ENCODE measurements around the gene SCN7A.
"Not testable (repeated sequence)": the region's sequence is repeated elsewhere in the genome, so short reads cannot be mapped to it uniquely, and the experiment has no call there.

SCN7A gene

DNA sequence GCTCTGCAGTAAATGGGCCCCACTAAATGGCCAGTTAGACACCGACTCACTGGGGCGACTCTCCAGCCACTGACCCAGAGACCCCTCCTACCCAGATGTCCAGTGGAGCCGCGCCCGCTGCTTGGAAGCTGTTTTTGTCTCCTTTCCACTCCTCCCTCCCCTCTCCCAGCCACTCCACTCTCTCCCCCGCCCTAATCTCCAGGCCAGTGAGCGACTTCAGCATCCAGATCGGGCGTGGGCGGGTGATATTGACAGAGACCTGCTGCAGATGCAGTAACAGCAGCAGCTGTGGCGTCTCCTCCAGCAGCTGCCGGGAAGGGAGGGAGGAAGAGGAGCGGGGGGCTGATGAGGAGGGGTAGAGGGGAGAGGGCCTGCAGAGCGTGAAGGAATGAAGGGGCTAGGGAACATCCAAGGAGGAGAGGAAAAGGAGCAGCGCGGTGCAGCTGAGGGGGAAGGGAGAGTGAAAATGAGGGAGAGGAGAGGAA lies at the start of gene SCN7A:
SCN7A (minus strand) TSS at position 110 of the 485 bp plus-strand sequence. CDS start 16,553 bp downstream, outside the sequence.
- no peak for DNase-seq (ENCODE audit: low read depth in 2 of 2)

DNA sequence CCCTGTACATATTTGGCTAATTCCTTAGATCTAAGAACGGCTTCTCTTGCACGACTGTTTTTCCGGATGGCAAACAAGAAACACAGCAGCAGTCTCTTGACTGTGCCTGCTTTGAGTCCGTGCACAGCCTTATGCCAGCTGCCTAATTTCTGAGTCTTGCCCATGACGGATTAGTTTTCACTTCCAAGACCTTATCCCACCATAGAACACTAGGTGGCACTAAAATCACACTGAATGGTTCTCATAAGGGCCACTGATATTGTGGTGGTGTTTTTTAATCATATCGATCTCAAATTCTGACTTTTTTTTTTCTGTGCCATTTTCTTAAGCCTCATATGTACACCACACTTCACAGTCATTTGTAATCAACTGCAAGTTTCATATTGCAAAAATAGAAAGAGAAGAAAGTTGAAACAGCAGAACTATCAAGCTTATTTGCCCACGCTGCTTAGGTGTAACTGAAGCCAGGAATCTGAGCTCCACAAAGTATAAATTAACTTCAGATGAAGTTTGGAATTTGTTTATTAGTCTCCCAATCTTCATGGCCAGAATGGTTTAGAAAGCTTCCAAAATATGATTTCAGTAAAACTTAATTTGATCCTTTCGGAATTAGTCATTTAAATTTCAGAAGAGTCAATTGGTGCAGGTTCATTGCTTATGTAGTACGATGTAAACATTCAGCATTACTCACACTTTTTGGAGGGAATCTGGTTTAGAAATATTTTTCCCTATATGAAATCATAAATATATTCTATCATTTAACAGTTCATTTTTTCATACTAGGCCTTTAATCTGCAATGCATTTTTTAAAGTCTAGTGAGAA lies 45.5 kb upstream of the SCN7A start:
- DNase-seq (ENCODE audit: low read depth in 2 of 2), result no peak

DNA sequence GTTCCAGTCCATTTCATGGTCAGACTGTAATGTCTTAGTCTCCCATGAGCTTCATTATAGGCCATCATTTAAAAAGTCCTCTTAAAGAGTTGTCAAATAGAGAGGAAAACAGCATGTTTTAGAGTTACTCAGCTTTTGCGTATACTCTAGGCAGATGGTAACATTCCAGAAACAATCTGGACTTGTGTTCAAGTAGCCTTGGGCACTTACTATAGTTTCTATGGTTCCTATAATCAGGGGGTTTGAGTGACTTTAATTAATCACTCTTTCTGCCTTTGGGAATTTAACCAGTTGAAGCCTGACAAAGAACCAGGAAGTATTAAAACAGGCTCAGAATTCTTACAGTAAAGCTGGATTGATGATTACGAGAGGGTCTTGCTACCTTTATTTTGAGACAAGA lies 42.1 kb upstream of the SCN7A start:
- no peak for DNase-seq (ENCODE audit: low read depth in 2 of 2)

DNA sequence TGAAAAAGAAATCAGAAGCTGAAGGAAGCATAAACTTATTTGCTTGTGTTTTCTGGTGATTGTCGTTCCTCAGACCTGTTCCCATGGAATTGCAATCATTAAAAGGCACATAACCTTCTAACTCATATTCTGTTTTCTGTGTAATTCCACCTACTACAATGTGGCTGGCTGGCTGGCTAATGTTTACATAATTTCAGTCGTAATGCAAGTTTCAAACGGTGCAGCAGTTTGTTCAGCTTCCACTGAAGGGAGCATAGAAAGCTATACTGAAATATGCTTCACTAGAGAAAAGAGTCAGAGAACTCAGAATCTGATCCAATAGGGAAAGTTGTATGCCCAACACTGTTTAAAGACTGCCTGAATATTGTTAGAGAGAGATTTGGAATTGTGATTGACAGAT lies 27.1 kb upstream of the SCN7A start:
- DNase-seq (ENCODE audit: low read depth in 2 of 2), result no peak

DNA sequence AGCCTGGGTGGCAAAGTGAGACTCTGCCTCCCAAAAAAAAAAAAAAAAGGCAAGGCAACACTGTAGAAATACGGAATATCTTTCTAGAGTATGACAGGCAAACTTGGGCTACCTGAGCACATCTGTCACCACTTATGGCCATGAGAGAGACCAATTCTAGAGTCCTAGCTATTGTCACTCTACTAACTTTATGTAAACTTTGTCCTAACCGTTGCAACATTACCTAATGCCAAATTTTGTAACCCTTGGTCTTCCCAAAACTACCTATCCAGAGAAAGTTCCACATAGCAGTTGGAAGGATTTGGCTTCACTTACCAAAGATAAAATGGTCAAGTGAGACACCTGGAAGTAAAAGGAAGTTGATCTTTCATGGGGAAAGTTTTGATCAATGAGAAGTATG lies 26.6 kb upstream of the SCN7A start:
- no peak for DNase-seq (ENCODE audit: low read depth in 2 of 2)

DNA sequence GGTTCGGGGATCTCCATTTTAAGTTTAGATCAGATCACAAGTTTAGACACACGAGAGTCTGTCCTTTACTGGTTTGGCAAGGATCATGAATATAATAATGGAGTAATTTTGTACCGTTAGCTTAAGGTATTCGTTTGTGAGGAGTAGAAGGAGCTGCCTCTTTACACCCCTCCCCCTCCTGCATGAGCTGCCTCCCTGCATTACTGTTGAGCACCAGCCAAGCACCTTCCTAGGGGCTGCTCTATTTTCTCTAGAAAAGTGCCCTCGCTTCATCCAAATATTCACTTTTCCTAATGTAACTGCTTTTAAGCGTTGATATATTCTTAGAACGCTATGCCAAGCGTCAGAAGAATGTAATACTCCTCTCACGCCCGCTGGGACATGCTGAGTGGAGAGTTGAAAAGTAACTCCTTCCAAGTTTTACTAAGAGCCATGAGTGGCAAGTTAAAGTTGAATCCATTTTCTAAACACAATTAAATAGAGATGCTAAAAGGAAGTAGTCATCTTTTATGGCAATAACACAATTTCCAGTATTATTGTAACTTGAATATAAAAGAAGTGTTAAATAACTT lies 25.4 kb upstream of the SCN7A start:
- no peak for DNase-seq (ENCODE audit: low read depth in 2 of 2)

DNA sequence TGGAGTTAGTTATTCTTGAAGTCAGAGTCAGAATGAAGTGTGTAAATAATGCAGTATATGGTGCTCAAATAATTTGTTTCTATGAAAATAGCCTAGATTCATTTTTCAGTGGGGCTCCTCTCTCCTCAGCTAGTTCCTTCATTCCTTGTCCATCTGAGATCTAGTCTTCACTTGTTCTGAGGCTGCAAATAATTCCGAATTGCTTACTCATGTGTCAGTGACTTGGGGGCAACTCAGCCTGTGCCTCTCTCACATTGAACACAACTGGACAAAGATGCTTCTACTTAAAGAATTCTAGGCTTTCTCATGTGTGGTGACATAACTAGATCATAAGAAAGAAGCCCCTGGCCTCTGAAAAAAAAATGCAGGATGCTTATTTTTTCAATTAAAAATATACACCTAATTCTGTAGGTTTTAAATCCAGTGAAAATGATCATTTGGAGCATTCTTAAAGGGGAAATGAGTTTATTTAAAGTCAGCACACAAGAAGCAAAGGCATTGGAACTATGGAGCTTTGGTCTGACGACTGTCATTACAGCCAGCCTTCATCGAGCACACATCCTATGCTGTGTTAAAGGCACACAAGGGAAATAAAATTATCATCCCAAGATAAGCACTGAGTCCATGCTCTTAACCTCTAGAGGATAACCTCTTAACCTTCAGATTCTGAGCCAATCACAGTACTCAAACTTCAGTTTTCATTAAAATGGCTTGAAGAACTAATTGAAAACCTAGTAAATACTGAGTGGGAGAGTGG lies 24.8 kb upstream of the SCN7A start:
- DNase-seq (ENCODE audit: low read depth in 2 of 2), result no peak

DNA sequence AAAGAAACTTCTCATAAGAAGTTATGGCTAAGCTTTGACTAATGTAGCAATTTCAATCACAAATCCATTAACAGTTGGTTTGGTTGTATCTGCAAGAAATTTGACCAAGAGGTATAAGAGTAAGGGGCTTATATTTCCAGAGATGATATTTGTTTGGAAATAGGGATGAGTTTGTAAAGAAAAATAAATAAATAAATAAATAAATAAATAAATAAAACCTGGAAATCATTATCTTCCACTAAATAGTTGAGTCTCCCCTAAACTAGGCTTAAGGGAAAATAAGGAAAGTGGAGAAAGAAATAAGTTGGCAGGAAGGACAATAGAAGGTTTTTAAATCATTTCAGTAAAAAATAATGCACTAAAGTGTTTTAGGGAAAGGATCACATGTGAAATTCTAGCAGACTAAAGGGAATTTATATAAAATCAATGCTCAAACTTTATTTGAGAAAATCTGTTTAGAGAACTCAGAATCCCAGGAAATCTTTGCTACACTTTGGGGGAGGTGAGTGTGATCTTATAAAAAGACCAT lies 23.5 kb upstream of the SCN7A start:
- no peak for DNase-seq (ENCODE audit: low read depth in 2 of 2)

DNA sequence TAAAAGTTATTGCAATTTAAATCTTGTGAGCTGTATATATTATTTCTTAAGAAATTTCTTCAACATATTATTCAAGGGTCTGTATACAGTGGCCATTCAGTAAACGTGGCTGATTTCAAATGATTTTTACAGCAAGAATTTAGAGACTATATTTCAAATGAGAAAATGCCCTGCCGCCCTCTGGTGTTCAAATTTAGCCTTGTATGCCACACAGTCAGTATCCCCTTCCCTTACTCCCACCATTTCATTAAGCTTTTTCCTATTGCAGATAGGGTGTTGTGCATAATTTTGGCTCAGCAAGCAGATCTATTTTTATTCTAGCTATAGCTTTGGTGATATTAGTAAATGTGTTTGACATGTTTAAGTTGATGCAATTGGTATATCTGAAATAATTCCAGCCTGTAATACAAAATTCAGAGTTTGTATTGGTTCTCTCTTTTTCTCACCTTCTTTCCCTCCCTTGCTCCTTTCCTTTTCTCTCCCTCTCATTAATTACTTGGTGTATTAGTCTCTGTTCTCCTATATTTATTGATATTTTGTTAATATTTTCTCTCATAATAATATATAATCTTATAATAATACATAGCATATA lies 22.8 kb upstream of the SCN7A start:
- no peak for DNase-seq (ENCODE audit: low read depth in 2 of 2)

DNA sequence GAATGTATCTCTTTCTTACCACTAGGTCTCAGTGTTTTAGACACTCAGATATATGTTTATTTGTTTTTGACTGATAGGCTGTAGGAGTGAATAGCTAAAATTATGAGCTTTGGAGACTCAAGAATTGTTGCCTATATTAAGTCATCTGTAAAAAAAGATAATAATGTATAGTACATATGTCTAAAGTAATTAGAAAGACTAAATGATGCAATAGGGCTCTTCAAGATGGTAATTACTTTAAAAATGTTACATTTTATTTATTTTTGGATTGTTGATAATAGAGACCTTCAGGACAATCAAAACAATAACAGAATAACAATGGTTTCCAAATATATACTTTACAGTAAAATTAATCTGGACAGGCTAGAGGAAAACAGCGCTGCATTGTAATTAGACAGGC lies 19.9 kb upstream of the SCN7A start:
- no peak for DNase-seq (ENCODE audit: low read depth in 2 of 2)

DNA sequence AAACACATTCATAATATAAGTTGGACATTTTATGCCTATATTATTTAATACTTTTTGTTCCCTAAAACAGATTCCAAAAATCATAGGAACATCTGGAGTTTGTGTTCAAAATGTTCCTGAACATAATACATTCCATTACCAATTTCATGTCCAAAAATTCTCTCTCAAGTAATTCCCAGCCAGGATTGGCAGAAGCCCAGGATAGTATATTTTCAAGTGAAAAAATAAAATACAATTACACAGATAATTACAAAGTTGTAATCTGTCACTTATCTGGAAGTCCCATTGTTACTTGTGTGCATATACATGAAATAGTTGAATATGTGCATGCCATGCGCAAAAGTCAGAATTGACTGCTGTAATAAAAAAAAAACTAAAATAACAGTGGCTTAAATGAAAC lies 5.2 kb upstream of the SCN7A start:
- DNase-seq (ENCODE audit: low read depth in 2 of 2), result no peak

DNA sequence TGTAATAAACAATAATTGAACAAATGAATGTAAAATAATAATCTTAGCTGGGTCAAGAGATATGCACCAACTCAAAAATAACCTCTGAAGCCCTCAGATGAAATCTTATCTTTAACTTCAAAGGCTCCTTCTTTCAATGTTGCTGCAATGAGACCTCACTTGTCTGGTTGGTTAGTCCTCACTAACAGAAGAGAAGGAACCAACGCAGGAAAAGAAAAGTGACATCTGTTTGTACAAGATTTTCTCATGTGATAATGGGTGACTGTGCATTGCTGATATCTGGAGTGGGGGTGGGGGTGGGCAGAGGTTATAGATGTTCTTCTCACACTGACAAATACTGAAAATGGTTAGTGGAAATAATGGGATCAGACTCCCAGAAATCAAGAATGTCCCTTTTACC lies 2.6 kb downstream of the SCN7A start:
- DNase-seq (ENCODE audit: low read depth in 2 of 2), result no peak

DNA sequence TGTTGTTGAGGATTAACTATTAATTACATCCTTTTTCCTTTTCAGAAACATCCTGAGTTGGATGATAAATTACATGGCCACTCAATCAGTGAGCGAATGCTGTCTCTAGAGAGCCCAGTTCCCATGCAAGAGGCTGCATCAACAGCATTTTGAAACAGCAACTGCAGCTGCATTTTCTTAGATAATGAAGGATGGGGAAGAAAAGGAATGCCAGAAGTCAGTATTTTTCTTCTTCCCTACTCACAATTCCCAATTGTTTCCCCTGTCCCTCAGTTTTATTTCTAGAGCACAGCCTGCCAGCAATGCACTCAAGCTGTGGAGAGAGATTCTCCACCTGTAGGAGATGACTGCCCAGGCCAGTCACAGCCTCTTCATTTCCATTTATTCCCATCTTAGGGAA lies 6.9 kb downstream of the SCN7A start:
- no peak for DNase-seq (ENCODE audit: low read depth in 2 of 2)

DNA sequence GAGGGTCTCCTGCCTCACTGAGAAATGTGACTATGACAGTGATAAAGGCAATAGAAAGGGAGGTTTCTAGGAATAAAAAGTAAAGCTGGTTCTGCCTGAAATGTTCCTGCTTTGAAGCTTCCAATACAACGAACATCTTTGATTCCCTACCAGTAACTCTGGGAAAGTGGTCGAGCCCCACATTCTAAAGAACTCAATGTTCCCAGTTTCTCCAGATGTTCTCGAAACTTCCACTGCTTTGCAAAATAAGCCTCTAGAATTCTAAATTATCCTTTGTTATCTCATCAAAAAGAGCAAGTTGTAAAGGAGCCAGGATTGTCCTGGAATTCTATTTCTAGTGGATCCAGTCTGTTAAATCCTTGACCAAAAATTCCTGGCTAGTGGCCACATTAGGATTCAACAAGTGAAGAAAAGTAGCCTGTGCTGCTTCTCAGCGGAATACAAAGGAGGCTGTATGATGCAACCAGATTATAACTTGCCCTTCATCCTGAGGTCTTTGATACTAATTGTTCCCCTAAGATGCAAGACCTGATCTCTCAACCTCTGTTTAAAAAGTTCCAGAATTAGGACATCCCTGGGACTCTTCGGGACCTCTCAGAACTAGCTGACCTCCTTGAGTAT lies 8.4 kb downstream of the SCN7A start:
- no peak for DNase-seq (ENCODE audit: low read depth in 2 of 2)

DNA sequence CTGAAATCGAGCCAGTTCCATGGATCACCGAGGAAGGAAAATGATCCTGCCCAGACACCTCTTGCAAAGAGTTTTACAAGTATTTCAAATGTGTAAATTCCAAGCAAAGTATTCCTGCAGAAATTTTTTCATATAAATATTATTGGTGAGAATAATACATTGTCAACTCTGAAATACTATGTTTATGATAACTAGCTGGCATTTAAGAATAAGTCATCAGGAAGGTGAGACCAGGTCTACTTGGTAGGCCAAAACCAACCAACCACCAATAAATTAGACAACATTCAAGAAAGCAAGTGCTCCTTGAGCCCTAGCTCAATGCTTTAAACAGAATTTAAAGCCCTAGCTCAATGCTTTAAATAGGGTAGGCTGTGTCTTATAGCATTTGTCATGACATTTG lies 21.7 kb downstream of the SCN7A start:
- DNase-seq (ENCODE audit: low read depth in 2 of 2), result no peak

DNA sequence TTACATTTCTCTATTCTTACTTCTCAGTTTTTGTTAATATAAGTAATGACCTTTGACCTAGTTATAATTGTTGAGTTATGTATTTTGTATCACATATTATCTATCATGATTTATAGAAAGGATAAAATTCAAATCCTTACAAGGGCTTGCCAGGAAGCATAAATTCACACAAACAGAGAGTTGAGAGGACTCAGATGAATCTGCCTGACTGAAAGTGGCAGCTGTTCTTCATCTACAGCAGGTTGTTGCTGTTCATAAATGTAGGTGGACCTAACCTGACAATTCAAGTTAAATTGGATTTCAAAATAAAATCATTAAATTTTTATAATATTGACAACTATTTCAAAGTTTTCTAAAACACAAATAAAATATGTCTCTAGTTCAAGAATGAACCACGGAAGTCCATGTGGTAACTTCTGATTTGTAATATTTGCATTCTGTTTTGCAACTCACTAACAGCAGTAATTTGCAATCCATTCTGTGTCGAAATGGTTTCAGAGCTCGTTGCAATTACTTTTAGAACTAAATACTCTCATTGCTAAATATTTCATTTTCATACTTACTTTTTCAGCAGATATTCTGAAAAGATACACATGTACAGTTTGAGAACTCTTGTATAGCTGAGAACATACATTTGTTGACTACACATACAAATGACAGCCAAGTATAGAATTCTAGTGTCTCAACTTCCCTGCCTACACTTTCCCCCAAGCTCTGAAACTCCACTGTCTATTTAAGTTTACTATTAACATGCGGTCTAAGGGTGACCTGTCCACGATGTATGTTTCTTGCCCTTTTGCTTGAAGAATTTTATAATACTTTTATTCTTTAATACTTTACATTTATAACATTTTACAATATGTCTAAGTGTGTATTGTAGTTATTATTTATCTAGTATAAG lies 25.7 kb downstream of the SCN7A start:
- no peak for DNase-seq (ENCODE audit: low read depth in 2 of 2)

DNA sequence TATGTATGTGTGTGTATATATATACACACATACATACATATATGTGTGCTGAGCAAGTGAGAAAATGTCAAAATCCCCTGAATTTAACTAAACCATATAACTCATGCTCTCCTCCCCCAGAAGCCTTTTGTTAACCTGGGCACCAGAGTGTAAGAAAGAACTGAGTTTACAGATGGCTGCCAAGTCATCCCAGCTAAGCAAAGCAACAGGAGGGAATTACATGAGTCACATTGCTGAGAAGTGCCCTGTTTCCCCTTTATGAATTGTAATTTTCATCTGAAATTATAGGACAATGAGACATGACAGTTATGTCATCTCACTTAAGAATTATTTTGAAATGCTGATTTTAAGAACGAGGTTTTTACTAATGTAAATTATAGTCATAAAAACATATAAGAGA lies 29.9 kb downstream of the SCN7A start:
- no peak for DNase-seq (ENCODE audit: low read depth in 2 of 2)

DNA sequence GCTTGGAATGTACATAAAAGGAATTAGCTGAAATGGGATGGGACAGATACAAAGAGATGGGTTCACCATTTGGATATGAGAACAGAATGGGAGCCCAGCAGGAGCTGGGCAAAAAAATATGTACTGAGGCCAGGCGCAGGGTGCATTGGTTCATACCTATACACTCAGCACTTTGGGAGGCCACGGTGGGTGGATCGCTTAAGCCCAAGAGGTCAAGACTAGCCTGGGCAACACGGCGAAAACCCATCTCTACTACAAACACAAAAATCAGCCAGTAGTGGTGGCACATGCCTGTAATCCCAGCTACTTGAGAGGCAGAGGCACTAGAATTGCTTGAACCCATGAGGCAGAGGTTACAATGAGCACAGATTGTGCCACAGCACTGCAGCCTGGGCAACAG lies 30.4 kb downstream of the SCN7A start:
- no peak for DNase-seq (ENCODE audit: low read depth in 2 of 2)

DNA sequence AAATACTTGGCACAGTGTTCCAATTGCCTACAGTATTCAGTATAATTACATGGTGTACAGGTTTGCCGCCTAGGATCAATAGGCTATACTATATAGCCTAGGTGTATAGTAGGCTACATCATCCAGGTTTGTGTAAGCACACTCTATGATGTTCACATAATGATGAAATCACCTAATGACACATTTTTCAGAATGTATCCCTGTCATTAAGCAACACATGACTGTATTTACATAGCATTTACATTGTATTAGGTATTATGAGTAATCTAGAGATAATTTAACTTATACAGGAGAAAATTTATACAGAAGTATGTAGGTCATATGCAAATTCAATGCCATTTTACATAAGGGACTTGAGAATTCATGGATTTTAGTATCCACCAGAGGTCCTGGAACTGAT lies 35.4 kb downstream of the SCN7A start:
- DNase-seq (ENCODE audit: low read depth in 2 of 2), result no peak

DNA sequence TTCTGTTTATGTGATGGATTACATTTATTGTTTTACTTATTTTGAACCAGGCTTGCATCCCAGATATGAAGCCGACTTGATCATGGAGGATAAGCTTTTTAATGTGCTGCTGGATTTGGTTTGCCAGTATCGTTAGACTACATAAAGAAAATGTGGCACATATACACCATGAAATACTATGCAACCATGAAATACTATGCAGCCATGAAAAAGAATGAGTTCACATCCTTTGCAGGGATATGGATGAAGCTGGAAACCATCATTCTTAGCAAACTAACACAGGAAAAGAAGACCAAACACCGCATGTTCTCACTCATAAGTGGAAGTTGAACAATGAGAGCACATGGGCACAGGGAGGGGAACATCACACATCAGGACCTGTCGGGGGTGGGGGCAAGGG lies 38.2 kb downstream of the SCN7A start:
- DNase-seq (ENCODE audit: low read depth in 2 of 2), result not testable (repeated sequence)

Measured in stimulated activated CD8-positive, alpha-beta memory T cell treated with anti-CD3 and anti-CD28 coated beads, Interleukin-2, amount 100 ng/mL, for 1 hour (primary cell).